Measurements from ENCODE around the gene TICAM1.
A peak's percentile ranks its signal among the peaks of the same experiment; 100 is the strongest.
"Not testable (repeated sequence)": the region's sequence is repeated elsewhere in the genome, so short reads cannot be mapped to it uniquely, and the experiment has no call there.

Gene TICAM1

GRCh38 chr19:4844348-4845179 is 13.1 kb upstream of the TICAM1 start:
- DNase-seq: no peak

- no peak for DNase-seq
These were observed 12.1 kb upstream of the TICAM1 start for GRCh38 chr19:4843647-4843965.

- DNase-seq: no peak
These were observed 7.7 kb upstream of the TICAM1 start for GRCh38 chr19:4839192-4839591.

- no peak for DNase-seq
These were observed 1.3 kb upstream of the TICAM1 start for GRCh38 chr19:4832776-4833175.

GRCh38 chr19:4831979-4832340 is 448 bp upstream of the TICAM1 start:
- DNase-seq: not testable (repeated sequence)

GRCh38 chr19:4830768-4831265 is 695 bp downstream of the TICAM1 start:
- no peak for DNase-seq

- no peak for DNase-seq
These were observed 1.2 kb downstream of the TICAM1 start for GRCh38 chr19:4830332-4830731.

GRCh38 chr19:4829001-4829712 is 2.4 kb downstream of the TICAM1 start:
- DNase-seq: no peak

GRCh38 chr19:4823577-4823976 is 7.9 kb downstream of the TICAM1 start:
- no peak for DNase-seq

- not testable (repeated sequence) for DNase-seq
These were observed 9.2 kb downstream of the TICAM1 start for GRCh38 chr19:4822354-4822753.

- DNase-seq: no peak
These were observed 10.2 kb downstream of the TICAM1 start for GRCh38 chr19:4821265-4821664.

GRCh38 chr19:4817467-4818277 is 13.8 kb downstream of the TICAM1 start:
- no peak for DNase-seq

- DNase-seq: no peak
These were observed 14.6 kb downstream of the TICAM1 start for GRCh38 chr19:4816950-4817278.

- no peak for DNase-seq
These were observed 15.1 kb downstream of the TICAM1 start for GRCh38 chr19:4816202-4816949.

- DNase-seq: peak; percentile 75
These were observed 15.9 kb downstream of the TICAM1 start for GRCh38 chr19:4815426-4816201.

- DNase-seq: no peak
These were observed 16.7 kb downstream of the TICAM1 start for GRCh38 chr19:4814625-4815425.

GRCh38 chr19:4811328-4812131 is 20.0 kb downstream of the TICAM1 start:
- peak; percentile 92 for DNase-seq

- no peak for DNase-seq
These were observed 24.3 kb downstream of the TICAM1 start for GRCh38 chr19:4807188-4807587.

GRCh38 chr19:4806384-4806783 is 25.1 kb downstream of the TICAM1 start:
- no peak for DNase-seq

GRCh38 chr19:4805140-4805539 is 26.4 kb downstream of the TICAM1 start:
- DNase-seq: not testable (repeated sequence)
